GM19328 (cell line): ENCODE data around the gene CHD8.
A peak's percentile ranks its signal among the peaks of the same experiment; 100 is the strongest.

Experiments
- ATAC-seq: cut with Tn5 transposase; IDR thresholded peaks from one replicate; pipeline ENCODE4 v1.9.1; 2021; ENCODE audit warnings: mild to moderate bottlenecking, moderate library complexity; ENCODE audit not compliant: unreplicated experiment

Gene CHD8

DNA sequence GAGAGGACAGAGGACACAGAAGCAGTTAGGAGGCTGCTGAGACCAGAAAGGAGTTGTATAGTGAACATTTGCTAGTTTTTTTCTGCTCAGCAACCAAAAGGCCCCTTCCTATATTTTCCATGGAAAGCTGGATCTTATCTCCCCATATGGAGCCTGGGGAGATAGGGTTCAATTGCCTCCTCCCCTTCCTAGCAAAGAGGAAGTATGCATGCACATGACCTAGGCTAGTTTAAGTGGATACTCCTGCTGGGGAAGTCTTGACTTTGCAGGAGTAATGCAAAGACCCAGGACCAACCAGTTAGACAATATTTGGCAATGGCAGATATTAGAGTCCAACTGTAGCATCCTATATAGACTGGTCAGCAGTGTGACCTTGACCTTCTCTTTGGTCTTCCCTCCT is 15.1 kb downstream of the CHD8 start:
- no peak for ATAC-seq

DNA sequence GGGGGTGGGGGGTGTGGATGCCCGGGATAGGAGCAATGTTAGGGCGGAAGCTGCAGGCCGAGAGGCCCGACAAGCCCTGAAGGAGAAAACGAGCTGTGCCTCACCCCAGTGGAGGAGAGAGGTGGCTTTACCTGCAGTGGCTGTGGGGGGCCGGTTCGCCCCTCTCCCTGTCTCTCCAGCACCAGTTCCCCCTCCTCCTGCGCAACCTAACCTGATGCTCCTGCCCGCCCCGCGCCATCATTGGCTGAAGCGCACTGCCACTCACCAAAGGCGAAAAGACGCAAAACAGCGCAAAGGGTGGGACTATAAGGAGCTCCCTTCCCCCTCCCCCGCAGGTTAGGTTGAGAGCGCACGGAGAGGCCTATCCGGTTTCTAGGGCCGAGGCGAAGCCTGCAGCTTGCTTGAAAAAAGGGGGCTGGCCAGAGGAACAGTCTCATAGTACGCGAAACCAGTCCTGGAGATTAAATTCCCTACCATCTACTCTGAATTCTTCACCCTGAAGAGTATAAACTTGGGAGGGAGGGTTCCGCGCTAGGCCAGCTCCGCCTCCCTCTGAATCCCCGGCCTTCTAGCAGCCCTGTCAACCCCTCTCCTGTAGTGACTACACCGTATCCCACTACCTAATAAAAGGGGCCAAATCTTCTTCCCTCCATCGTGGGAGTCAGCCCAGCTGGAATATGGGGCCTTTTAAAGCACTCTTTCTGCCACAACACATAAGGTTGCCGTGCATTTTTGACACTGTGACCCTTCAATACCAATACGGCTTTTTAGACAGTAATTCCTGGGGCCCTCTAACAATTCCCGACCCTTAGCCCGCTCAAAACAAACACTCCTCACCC is 18.6 kb downstream of the CHD8 start:
- ATAC-seq = peak; percentile 99

DNA sequence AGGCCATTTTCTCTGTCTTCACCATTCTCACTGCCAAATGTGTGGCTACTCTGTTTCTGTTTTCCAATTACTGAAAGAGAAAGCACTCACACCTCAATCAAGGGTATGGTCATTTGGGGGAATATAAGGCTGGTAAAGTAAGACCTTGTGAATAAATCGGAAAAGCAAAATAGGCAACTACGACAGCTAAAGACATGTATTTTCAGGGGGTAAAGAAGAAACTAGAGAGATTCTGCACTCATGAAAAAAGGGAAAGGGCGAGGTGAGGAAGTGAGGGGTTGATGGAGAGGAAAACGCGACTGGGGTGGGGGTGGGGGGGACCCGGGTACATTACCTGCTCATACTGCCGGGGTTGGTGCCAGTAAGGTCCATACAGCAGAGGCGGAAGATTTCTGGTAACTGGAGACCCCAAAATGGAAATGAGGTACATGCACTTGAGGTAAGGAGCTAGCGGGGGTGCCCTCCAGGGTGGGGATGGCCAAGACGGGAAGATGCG is 19.3 kb downstream of the CHD8 start:
- no peak for ATAC-seq

DNA sequence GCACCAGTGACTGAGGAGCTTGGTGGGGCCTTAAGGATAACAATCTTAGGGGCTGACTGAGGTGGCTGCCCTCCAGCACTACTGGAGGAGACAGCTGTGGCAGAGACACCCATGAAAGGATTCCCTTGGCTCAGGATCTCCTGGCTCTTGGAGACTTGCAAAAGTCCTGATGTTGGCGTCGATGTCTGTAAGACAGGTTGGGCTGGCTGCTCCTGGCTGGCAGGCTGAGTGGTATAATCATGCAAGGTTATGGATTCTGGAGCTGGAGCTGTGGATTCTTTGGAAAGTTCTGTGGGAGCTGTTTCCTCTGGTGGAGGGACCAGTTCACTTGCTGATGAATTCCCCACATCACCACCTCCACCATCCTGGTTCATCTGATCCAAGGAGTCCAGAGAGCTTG is 24.8 kb downstream of the CHD8 start:
- no peak for ATAC-seq

DNA sequence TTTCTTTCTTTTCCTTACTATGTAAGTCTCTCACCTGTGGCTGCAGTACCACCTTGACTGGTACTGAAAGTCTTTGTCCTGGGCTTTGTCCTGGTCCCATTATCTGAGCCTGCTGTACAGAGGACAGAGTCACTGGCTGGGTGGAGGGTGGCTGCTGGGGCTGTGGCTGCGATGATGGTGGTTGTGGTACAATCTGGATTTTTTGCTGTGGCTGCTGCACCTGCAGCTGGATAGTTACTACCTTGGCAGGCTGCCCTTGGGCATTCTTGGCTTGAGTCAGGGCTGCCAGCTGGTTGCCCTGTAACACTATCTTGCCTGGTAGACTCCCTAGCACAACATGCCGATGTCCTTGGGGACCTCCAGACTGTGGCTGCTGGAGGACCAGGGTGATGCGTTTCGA is 27.0 kb downstream of the CHD8 start:
- ATAC-seq = no peak

DNA sequence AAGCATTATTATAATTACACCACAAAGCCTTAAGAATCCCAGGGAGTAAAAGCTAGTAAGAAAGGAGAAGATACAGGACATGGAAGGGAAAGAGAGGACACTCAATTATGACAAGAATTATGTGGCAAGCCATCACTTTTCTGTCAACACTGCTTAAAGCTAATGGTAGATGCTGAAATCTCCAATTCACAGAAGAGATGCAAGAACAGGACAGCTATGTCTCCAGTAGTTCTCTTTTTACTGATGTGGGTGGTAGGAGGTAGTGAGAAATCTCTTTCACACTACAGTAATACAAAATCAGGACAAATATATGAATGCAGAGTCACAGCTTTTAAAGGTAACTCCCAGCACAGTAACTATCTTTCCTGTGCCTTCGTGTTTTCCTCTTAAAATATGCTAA is 29.2 kb downstream of the CHD8 start:
- ATAC-seq = no peak

DNA sequence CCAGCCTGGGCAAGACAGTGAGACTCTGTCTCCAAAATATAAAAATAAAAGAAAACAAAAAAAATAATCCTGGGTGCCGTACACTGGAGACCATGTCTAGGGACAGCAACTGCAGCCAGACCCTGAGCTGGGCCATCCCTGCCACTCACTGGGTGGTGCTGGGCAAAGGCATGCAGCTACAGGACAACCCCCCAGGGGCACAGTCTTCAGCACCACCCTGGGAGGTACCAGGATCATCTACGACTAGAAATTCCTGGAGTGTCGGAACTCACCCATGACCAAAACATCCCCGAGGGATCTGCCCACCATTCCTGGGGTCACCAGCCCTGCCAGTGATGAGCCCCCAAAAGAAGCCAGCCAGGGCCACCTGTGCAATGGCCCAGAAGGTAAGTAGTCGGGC is 36.4 kb downstream of the CHD8 start:
- ATAC-seq = no peak

DNA sequence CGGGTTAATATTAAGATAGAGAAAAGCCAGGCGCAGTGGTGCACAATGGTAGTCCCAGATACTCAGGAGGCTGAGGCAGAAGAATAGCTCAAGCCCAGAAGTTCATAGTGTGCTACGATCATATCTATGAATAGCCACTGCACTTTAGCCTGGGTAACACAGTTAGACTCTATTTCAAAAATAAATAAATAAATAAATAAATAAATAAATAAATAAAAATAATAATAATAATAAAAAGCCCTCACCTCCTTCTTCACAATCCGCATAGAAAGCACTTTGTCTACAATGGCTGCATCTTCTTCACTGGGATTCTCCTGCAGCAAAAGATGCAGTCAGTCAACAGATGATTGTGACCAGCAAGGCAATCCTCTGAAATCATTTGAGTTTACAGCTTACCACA is 40.6 kb downstream of the CHD8 start:
- no peak for ATAC-seq

DNA sequence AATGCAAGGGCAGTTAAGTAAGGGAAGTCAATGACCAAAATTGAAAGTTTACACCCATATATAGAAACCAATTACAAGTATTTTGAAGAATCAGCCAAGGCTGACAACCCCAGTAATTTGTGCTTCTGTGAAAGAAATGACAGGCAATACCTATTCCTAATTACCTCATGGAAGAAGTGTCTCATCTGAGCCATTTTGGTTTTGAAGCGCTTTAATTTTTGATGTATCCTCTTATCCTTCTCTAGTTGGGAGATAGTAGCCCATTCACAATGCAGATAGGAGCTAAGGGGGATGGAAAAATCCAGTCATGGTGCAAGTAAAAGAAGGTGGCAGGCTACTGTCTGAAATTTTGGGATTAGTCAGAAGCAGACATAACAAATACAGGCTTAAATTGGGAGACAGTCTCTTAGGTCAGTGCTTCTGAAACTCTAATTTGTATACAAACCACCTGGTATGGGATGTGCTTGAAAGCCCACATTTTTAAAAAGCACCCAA is 41.7 kb downstream of the CHD8 start:
- no peak for ATAC-seq

DNA sequence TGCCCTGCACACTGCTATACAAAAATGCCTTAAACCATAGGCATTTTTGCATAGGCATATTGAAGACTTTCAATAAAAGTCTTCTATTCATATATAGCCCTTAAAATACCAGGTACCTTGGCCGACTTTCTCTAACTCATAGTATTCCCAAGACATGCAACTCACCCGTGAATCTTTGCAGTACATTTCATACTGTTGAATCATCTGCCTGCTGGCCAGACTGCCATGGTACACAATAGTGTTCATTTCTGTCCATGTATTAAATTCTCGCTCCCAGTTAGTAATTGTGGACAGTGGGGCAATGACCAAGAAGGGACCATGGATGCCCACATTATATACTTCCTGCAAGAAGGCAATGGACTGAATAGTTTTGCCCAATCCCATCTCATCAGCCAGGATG is 47.8 kb downstream of the CHD8 start:
- no peak for ATAC-seq

DNA sequence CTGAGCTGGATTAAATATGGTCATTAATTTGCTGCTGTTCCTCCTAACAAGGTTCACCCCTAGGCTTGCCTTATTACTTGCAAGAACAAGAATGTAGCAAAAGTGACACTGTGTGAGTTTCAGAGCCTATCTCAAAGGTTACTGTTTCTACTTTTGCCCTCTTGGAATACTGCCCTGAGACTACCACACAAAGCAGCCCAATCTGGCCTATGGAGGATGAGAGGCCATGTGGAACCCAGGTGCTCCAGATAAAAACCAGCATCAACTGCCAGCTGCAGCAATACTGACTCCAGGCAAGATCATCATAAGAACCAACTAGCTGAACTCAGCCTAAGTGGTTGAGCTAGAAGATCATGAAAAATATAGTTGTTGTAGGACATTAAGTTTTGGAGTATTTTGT is 49.7 kb downstream of the CHD8 start:
- no peak for ATAC-seq

DNA sequence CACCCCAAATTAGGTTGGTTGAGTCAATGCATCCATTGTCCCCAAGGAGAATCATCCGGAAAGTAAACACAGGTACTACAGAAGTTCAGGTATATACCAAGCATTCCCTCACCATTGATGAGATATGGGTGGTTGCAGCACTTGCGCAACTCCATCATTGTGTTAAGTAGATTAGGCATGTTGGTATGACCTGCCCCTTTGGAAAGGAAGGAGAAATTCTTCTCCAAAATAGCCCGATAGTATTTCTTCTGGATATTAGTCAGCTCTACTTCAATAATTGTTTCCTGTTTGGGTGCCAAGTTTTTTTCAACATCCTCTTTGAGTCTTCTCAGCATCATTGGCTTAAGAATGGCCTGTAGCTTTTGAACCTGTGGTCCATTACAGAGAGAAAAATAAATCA is 50.8 kb downstream of the CHD8 start:
- no peak for ATAC-seq

DNA sequence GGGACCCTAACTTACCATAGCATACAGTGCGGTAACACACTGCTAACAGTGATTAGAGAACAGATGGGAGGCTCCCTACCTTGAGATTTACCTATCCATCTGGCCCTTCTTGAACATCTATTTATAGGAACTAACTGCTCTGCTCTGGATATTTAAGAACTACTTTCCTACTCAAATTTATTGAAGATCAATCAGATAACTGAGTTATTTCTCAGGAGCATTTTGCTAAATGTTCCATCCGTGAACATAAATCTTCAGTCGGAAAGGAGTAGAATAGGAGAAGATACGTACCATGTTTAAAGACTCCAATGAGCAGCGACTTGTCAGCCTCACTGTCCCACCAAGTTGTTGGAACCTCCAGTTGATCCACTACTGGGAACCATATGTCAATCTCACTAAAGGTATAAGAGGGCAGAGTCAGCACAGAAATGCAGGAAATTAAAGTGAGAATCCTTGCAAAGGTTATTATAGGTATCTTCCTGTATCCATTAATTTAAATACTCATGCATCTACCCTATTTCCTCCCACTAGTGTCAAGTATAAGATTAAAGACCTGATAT is 56.5 kb downstream of the CHD8 start:
- no peak for ATAC-seq

DNA sequence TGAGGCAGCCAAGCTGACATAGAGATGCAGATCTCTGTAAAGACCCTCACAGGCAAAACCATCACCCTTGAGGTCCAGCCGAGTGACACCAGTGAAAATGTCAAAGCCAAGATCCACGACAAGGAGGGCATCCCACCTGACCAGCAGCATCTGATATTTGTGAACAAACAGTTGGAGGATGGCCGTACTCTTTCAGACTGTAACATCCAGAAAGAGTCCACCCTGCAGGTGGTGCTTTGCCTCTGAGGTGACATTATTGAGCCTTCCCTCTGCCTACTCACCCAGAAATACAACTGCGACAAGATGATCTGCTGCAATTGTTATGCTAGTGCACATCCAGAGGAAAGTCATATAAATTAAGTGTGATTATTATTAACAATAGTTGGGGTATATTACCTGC is 57.0 kb downstream of the CHD8 start:
- no peak for ATAC-seq

DNA sequence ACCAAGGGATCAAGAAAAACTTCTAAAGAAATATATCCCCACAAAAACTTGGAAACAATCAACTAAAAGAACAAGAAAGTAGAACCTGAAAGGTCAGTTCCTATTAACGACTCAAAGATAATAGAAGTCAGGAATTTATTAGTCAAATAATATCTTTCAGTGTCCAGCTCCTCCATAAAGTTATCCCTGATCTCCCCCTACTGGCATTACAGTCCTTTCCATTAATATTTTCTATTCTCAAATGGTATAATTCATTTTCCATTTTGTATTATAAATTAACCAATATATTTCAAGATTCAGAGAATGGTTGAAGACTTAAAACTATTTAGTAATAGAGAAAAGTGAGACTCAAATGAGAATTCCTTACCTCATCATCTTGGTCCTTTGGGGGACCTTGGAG is 60.5 kb downstream of the CHD8 start:
- ATAC-seq = no peak

DNA sequence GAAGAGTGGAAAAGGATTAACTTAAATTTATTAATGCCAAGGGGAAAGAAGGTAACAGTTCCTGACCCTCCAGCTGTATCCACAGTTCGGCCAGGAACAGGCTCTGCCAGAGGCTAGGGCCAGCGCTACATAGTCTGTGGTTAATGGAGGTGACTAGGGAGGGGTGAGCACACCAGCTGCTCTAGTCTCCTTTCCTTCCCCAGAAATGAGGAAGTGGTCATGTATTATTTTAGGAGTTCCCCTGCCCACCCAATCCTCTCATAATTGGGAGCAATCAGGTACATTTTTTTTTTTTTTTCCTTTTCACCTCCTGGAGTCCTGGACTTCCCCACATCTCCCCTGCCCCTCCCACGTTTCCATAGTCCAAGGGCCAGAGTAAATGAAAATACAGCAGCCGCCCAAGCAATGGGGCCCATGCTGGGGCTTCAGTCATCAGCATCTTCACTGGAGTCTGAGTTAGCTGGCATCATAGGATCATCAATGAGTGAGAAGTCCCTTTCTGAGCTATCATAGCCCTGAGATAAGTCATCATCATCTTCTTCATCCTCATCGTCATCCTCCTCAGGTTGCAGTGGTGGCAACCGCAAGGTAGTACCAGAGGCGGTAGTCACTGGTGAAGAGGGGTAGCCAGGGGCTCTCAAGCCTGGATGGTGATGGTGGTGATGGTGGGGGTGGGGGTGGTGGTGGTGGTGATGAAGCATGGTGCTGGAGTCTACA is 70.6 kb downstream of the CHD8 start:
- ATAC-seq = no peak

DNA sequence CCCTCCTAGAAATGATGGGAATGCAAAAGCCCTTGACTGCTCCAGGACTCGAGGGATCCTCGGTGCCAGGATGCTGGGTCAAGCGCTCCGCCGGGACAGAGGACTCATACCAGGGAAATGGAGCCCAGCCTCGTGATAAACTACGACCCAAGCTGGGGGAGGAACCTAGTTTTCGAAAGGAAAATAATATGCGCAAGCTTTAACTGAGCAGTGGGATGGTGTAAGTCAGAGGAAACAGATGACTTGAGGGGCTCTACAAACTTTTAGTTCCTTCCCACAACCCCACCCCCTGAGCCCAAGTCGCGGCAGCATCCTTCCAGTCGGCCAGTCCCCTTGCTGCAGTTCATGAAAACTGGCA is 71.5 kb downstream of the CHD8 start:
- no peak for ATAC-seq

DNA sequence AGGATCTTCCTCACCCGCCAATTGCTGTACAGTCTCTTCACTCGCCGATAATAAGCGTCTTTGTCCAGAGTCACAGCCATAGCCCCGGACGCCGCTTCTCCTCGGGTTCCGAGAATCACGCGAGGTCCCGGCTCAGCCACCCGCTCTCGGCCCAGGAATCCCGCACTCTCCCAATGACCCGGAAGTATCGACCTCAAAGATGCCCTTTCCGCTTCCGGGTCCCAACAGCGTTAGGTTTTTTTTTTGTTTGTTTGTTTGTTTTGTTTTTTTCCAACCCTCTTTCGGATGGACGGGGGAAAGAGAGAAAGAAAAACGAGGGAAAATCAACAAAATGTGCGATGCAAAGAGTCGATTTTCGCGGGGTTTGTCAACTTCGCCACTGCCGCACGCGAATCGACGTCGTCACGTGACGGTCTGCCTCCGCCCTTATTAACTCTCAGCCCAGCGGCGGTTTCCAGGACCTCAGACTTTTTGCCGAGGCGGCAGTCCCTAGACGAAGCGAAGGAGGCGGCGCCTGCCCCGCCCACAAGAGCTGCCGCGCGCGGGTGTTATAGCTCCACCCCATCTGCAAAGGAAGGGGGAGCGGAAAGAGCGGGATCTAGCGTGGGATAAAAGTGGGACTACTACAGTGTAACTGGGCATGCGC is 72.0 kb downstream of the CHD8 start, which contains the start of gene SUPT16H:
Gene SUPT16H (minus strand): TSS at position 172 of the 646 bp plus-strand sequence. CDS start 92 bp downstream, at position 80.
- peak; percentile 89 for ATAC-seq

DNA sequence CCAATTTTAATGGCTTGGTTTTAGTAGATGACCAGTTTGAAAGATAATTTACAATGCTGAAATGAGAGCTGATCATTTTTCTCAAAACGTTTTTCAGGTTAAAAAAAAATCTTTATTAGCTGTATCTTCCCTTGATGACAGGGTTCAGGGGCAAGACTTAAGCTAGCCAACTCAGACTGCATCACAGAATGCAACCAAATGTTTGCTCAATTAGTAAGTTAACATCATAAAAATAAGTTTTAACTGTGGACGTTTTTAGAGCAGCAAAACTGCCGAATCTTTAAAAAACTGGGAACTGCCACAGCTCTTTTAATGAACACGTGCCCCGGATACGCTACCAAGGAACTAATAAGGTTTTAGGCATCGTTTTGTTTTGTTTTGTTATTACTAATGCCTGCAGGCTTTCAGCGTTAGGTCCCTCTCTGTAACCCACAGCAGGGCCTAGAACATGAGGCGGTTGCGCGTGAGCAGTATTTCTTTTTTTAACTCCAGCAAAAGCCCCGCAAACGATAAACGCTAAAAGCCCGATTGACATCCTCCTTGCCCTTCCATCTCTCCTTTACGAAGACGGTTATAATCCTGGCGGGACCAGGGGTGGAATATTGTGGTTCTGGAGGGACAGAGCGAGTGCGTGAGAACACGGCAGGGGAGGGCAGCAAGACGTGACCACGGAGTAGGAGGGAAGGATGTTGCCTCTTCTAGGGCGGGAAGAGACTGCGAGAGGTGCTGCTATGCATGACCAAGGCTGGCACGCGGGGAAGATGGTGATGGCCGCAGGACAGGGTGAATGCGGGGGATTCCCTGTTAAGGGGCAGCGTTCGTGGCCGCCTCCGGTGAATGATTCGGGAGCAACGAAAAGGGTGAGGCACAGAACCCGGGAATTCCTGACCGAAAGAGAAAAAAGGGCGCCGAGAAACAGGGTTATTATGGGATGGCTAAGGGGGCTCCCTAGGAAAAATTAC is 72.8 kb downstream of the CHD8 start:
- no peak for ATAC-seq

DNA sequence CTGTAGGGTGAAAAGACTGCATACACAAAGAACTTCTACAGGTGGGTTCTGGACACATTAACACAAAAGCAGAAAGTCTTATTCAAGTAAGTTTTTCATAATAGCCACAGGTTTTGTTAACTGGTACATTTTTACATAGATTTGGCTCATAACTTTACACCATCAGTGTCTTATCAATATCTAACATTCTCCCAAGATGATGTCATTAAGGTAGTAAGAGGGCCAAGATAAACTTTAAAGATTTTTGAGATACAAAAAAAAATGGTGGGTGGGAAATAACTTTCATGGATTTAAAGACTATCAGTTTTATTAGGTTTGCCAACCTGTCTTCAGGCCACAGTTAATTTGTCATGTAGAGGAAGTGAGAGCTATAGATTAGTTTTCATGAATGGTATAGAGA is 73.8 kb downstream of the CHD8 start:
- no peak for ATAC-seq
